HG03103 (cell line): ENCODE measurements around the gene LZTS3.
"Not testable (repeated sequence)": the region's sequence is repeated elsewhere in the genome, so short reads cannot be mapped to it uniquely, and the experiment has no call there.

Experiments
- ATAC-seq: cut with Tn5 transposase; IDR thresholded peaks from one replicate; pipeline ENCODE4 v1.9.1; 2021; ENCODE audit warnings: low read depth; ENCODE audit not compliant: unreplicated experiment

The LZTS3 gene

DNA sequence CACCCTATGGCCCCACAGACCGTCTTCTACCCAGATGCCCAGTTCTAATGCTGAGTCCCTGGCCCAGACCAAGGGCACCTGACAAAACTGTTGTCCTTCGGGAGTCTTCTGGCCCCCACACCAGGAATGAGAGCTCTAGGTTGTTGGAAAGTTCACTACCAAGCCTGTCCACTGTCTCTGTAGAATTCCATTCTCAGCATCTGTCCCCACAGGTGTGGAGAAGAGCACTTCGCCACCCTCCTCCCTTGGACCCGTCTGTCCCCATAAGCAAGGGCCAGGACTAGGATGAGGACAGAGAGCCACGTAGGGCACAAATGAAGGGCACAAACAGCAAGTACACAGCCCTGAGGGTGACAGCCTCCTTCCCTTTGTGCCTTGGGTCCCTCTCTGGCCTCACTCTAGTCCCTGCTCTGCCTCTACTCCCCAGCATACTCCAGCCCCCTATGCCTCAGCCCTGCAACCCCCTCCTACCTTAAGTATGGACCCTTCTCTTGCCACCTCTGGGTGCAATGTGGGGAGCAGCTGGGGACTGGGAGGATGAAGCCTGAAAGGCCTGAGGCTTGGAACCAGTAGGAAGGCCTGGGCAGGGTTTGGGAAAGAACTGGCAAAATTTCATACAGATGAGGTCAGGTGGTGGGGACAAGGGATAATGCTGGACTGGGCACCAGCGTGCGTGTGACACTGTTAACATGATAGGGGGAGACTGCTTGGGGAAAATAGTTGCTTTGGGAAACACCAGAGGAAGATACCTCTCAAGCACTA, 4.3 kb downstream of the LZTS3 start:
- ATAC-seq = no peak

DNA sequence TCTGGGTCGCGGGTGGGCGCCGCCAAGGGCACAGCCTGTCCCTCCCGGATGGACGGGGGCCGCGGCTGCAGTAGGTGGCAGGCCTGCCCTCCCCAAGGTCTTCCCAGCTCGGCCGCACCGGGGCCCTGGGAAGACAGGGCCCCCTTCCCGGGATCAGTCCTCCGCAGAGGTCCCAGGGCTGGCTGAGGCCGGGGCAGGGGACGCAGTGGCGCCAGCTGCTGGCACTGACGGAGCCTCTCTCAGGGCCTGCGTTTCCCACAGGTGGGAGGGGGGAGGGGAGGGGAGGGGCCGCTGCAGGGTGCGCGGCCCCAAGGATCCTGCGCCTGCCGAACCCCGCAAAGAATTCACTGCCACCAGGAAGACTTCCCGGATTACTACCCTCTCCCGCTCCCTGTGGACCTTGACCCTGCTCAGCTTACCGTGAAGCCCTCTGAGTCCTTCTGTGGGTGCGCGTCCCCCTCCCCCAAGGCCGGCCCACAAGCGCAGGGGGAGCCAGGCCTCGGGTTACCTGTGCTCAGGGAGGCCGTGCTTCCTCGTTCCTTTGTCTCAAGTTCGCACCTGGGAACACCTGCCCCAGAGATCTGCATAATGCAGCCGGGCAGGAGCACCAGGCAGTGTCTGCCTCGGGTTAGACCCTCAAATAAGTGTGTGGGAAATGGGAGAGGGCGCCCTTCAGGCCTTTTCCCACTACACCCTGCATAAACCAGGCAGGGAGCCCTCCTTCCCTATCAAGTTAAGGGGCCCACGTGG, 5.1 kb downstream of the LZTS3 start:
- ATAC-seq = no peak

DNA sequence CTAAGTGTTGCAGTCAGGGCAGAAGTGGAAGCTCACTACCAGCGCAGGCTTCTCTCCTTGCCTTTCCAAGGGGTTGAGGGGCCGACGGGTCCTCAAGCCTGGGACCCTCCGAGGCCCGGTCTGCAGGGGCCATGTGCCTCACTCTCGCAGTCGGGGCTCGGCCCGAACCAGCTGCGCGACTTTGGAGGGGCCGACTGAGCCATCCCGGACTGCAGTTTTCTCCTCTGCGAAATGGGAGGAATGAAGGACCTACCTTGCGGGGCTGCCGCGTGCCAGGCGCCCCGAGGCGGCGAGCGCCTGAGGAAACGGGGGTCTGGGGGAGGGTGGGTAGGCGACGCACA, 5.6 kb downstream of the LZTS3 start:
- ATAC-seq = no peak

DNA sequence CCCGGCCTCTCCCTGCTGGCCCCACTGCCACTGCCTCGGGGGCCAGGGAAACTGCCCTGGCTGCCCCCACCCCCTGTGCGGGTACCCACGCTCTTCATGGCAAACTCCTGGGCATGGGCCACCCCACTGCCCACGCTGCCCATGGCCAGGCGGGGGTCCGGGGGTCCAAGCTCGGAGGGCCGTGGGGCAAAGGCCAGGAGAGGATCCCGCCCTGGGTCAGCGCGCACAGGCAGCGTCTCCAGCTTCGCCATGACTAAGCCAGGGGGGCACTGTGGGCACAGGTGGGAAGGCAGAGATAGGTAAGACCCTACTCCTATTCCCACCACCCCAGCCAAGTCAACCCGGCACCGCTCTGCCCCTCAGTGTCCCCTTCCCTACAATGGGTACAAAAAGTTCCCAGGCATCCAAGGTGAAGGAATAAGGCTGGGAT, 6.4 kb downstream of the LZTS3 start:
- no peak for ATAC-seq

DNA sequence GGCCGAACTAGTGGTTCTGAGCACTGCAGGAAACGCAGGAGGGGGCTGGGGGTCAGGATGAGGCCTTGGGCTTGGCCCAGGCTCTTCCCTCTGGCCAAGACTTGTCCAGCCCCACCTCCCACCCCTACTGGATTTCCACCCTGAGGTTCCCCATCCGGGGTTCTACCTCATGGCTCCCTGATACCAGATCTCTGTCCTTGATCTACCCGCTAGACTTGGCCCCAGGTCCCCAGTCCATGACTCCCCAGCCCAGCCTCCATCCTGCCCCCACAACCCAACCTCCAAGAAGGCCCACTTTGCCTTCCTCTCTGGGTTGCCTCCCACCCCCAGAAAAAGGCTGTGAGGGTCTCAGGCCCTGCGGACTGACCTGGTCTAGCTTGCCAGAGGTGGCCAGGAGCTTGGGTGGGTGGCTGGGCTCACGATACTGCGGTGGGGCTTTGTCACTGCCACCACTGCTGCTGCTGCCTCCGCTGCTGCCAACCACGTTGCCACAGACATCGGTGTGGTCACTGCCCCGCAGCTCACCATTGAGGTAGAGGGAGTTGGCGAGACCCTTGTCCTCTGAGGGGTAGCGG, 6.9 kb downstream of the LZTS3 start:
- ATAC-seq = no peak

DNA sequence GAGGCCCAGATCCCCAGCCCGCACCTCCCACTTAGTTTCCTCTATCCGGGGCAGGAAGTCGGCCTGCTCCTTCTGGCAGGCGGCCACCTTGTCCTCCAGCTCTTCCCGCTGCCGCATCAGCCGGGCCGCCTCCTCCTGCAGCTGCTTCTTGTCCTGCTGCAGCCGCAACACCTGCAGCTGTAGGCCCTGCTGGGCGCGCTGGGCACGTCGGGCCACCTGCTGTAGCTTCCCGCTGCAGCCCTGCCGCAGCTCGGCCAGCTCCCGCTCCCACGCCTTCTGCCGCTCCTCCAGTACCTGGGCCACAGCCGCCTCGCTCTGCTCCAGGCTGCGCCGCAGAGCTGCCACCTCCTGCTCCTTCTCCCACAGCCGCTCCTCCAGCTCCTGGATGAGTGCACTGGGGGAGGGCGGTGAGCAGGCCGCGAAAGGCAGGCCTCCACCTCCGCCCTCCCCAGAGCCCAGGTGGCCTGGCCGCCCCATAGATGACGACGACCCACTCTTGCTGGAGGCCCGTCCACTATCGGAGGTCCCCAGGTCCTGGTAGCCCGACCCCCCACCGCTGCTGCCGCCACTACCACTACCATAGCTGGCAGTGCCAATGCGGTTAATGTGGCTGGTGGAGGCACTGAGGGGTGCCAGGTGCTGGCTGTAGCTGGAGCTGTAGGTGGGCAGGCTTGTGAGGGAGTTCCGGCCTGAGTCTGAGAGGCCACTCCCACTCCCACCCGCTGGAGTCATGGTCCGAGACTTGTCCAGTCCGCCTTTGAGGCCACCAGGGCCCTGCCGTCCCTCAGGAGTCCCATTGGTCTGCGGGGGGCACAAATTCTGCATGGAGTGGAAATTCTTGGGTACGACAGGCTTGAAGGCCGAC, 7.6 kb downstream of the LZTS3 start:
- ATAC-seq = no peak

DNA sequence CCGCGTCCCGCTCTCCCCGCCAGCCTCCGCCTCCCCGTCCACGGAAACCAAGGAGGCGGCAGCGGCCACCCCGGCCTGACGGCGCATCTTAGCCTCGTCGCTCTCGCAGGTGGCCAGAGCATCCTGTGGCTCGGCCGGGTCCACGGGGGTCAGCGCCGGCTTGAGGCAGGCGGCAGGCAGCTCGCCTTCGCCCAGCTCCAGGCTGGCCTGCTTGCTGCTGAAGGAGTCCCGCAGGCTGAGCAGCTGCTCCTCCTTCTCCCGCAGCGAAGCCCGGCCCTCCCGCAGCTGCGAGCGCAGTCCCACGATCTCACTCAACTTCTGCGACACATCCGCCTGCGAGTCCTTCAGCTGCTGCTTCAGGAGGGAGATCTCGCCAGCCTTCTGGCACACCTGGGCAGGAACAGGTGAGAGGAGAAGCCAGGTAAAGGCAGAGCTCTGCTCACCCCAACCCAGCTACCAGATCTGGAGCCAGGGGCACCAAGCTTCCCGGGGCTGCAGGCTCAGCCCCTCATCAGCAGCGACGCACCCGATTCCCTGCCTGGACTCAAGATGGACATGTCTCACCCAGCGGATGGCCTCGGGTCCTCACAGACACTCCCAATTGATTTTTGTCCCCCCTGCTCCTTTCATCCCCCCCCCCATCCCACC, 8.5 kb downstream of the LZTS3 start:
- ATAC-seq = no peak

DNA sequence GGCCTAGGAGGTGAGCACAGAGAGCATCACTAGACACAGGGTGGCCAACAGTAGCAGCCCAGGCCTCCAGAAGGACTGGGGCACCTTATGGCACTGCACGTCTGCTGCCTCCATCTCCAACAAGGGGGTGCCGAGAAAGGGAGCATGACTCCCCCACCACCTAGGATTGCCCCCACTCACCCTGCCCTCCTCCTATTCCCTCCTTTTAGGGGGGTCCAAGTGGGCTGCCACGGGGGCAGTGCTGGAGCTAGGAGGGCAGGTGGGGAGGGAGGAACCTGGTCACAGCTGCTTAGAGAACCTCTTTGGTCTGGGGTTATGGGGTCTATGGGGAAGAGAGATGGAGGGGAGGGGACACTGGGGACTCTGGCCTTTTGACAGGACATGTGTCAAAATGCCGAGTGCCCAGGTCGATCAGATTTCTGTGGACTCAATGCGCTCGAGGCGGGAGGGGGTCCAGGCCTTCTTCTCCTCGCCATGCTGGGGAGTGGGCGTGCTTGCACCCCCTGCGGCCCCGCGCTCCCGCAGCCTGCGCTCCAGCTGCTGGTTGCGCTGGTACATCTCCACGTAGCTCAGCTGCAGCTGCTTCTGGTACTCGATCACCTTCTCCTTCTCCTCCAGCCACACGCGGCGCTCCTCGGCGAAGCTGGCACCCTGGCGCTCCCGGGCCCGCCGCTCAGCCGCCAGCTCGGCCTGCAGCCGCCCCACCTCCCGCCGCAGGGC, 9.1 kb downstream of the LZTS3 start:
- ATAC-seq = no peak

DNA sequence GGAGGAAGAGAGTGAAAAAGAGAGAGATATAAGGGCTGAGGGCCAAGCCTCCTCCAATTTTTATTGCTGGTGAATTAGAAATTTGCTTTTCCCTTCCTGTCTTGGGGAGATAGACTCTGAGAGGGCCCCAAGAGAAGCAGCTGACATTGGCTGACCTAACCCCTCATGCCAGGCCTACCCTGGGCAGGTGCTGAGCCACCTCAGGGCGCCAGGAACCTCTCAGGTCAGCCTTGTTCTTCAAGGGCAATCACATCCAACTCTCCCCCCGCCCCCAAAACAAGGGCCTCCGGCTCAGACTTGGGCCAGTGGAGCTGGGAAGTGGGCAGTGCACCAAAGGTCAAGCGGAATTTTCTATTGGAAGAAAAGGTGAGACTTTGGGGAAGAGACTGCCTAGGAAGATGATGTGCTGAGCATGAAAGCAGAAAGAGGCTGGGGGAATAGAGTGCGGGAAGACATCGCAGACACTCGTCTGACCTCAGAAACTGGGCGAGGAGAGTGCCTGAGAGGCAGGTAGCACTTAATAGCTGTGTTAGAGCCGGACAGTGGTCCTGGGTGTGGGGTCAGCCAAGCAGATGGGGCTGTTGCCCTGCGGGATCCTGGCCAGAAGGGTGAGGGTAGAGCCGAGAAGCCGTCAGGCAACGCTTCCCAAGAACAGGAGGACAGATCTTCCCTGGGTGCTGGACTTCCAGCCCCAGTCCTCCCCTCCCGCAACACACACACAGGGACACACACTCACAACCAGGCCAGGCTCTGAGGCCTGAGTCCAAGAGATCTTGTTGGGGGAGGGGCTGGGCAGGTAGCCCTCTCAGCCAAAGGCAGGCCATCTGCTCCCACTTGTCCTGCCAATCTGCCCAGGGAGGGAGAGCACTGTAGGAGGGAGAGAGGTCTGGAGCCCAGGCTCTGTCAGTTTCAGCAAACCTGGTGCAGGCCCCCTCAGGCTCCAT, 10.0 kb downstream of the LZTS3 start:
- no peak for ATAC-seq

DNA sequence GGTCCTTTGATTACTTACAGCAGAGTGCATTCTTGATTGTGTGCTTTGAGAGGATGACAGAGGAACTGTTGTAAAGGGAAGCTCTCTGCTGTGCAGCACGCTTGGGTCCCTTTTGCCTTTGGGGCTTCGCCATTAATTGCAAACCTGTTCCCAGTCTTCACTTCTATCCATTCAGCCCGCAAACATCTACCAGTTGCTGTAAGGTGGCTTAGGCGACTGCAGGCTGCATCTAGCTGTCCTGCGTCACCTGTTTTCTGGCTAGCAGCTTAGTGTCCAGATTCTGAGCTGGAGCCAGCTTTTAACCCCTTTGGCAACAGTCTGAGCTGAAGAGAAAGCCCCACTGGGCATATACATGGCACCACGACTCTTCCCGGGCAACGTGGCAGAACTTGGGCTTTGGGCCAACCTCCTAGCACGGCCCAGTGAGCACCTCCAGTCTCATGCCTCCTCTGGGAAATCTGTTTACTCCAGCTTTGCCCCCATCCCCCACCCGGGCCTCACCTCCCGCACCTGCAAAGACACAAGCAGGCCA, 11.2 kb downstream of the LZTS3 start:
- no peak for ATAC-seq

DNA sequence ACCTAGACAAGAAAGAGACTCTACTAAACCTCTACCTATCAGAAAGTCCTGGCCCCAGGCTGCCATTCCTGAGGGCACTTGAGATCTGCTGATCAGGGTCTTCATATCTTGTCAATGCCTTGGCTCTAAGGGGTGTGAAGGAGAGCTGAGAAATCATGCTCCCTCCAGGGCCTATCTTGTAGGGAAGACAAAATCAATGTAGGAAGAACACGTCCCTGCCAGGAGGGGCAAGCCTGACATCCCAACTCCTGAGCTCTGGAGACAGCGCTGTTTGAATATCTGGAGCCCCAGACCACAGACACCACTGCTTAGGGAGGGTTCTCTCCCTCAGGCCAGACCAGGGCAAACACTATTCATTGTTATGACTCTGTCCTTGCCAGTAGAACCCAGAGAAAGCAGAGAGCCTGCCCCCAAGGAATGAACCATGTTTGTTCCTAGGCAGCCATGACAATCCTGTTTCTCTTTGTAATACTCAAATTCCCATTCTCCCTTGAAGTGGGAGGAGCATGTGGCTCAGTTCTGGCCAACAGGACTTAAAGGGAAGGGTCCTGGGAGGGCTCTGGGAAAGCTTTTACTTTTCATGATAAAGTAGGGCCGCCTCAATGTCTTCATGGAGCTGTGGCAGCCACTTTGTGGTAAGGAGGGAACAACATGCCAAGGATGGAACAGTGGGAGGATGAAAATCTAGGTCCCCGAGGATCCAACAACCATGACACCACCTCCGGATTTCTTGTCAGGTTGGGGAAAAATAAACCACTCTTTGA, 11.9 kb downstream of the LZTS3 start:
- no peak for ATAC-seq

DNA sequence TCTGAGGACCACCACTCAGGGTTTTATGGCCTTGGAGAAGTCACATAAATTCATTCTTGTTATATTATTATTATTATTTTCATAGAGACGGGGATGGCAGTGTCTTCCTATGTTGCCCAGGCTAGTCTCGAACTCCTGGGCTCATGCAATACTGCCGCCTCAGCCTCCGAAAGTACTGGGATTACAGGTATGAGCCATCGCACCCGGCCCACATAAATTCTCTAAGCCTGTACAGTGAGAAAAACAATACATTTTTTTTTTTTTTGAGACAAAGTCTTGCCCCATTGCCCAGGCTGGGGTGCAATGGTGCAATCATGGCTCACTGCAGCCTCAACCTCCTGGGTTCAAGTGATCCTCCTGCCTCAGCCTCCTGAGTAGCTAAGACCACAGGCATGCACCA, 12.9 kb downstream of the LZTS3 start:
- ATAC-seq = no peak

DNA sequence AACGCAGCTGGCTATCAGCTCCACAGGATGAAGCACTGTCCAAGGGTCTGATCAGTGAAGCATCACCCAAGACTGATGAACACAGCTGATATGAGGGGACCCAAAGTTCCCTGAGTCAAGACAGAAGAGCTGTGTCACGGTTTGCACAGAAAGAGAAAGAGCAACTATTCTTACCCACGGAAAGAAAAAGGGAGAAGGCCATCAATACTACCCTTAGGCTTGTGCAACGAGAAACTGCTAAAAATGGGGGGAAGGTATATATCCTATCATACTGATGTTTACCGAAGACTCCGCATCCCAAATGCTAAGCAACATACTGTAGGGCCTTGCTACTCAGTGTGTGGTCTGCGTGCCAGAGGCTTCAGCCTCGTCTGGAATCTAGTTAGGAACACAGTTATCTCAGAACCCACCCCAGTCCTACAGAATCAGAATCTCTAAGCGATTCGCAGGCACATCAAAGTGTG, 14.3 kb downstream of the LZTS3 start:
- no peak for ATAC-seq

DNA sequence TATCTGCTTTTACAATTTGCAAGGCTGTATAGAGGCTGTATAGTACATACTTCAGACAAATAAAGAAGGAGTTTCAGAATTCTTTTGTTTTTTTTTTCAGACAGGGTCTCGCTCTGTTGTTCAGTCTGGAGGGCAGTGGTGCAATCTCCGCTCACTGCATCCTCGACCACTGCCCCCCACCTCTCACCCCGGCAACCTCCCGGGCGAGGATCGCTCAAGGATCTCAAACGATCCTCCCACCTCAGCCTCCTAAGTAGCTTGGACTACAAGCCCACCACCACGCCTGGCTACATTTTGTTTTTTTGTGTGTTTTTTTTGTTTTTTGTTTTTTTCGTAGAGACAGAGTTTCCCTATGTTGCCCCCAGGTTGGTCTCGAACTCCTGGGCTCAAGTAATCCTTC, 15.5 kb downstream of the LZTS3 start:
- no peak for ATAC-seq

DNA sequence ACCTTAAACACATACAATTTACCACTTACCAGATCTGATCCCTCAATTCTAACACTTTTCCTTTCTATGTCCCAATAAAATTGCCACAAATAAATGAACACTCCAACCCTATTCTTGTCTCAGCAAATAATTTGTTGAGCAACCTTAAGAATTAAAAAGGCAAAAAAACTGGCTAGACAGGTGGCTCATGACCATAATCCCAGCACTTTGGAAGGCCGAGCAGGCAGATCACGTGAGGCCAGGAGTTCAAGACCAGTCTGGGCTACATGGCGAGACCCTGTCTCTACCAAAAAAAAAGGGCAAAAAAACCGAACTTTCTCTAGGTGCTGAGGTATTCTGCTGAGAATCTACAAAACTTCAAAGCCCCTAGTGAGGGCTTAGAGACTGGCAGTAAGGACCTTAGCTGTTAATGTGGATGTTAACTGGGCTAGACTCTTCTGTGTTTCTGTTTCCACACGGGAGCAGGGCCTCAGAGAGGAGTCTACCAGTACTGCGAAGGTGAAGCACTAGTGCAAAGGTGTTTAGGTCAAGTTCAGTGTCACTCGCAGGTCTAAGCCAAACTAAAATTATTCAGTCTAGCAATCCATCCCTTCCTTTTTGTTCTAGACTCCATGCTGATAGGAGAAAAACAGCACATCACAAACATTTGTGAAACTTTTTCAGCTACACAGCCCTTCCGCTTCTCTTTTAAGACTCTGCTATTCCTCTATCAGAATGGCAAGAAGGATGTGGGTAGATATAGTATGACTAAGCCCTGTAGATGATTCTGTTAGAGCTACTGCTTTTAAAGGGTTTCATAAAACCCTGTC, 16.3 kb downstream of the LZTS3 start:
- no peak for ATAC-seq

DNA sequence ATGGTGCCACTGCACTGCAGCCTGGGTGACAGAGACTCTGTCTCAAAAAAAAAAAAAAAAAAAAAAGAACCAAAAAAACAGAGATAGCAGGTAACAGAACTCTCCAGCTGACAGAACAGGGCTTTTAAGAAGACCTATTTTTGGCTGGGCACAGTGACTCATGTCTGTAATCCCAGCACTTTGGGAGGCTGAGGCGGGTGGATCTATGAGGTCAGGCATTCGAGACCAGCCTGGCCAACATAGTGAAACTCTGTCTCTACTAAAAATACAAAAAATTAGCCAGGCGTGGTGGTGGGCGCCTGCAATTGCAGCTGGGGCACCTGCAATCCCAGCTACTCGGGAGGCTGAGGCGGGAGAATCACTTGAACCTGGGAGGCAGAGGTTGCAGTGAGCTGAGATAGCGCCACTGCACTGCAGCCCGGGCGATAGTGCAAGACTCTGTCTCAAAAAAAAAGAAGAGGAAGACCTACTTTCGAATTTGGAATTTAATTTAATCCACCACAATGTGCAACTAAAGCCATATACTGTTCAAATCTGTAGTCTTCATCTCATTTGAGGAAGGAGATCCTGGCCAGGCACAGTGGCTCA, 21.2 kb downstream of the LZTS3 start:
- not testable (repeated sequence) for ATAC-seq
